Thyroid gland (tissue), 4 donors: ENCODE measurements around the gene NR2F6. TPM values are rescaled to one million over a fixed set of nuclear protein-coding genes. Genes with fewer than 3 reads are reported as not detected.
A peak's percentile ranks its signal among the peaks of the same experiment; 100 is the strongest.

Source experiments
- DNase-seq, 2 donors: peaks; one replicate each; pipeline ENCODE4 v3.0.0-alpha.2; 2019
- H3K27ac ChIP-seq, 3 donors: fragments of 200-600 bp; sonication (generic); 1 replicate in 2 of 3; 2 replicates in 1 of 3; pipeline ENCODE4 v1.5.1; 2016 to 2019; ENCODE audit warnings: mild to moderate bottlenecking in 1 of 3, moderate library complexity in 1 of 3
- H3K27me3 ChIP-seq: fragments of 200-600 bp; sonication (generic); one replicate; pipeline ENCODE4 v1.5.1; 2019
- H3K36me3 ChIP-seq, 2 donors: fragments of 200-600 bp; sonication (generic); one replicate each; pipeline ENCODE4 v1.5.1; 2016 to 2019
- H3K4me1 ChIP-seq, 2 donors: fragments of 200-600 bp; sonication (generic); one replicate each; pipeline ENCODE4 v1.5.1; 2017 to 2019
- H3K4me3 ChIP-seq, 3 donors: fragments of 200-600 bp; sonication (generic); replicated peaks in 1 of 3; 1 replicate in 2 of 3; 2 replicates in 1 of 3; pipeline ENCODE4 v1.5.1; 2016; ENCODE audit warnings: mild to moderate bottlenecking in 1 of 3
- H3K9me3 ChIP-seq: fragments of 200-600 bp; sonication (generic); one replicate; pipeline ENCODE4 v1.5.1; 2017
- CTCF ChIP-seq, 6 experiments: fragments of 200-600 bp in 3 of 6; fragments of 450-650 bp in 3 of 6; sonication (generic) in 3 of 6; IDR thresholded peaks; one replicate each; pipeline ENCODE4 v1.5.1; 2016 to 2019; ENCODE audit warnings: antibody characterized with exemption in 6 of 6, mild to moderate bottlenecking in 2 of 6, inconsistent platforms in 1 of 6, moderate library complexity in 1 of 6
- POLR2A ChIP-seq, 2 donors: fragments of 450-650 bp; IDR thresholded peaks; one replicate each; pipeline ENCODE4 v1.6.1; 2017; ENCODE audit warnings: antibody characterized with exemption in 2 of 2, mild to moderate bottlenecking in 2 of 2, moderate library complexity in 1 of 2
- WGBS, 2 donors: methylation state at CpG; one replicate each; pipeline ENCODE4 v1.1.5; 2017; 5-methylcytosine and 5-hydroxymethylcytosine counted together
- intact Hi-C: fragments of 100-400 bp; cut with DNase I; formaldehyde crosslinking; loops from one replicate; pipeline ENCODE4 v1.15.1; 2023
- total RNA-seq, 4 donors: library from RNA; depleted of rRNA; stranded (reverse); fragments of >200 nt; gene quantifications; one replicate each; pipeline ENCODE4 v1.2.3, GENCODE V29; 2016

The NR2F6 gene
- total RNA-seq, 4 donors from 2014 or later = 66.0 to 117 (median 97.9) TPM

DNA sequence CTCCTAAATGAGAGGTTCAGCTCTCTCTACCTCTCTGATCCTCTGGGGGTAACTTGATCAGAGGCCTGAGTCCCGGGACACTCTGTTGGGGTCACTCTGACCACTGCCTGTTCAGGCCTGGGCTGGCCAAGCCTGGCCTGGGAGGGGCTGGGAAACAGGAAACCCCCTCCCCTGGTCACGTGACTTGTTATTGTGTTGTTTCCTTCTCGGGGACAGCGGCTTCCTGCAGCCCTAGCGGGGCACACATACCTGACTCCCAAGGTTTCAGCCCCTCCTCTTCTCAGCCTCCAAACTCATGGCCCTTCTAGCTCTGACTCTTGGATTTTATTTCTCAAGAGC lies 18.9 kb upstream of the NR2F6 start, which contains the start of gene USHBP1:
Gene USHBP1 (minus strand): TSS at position 105 of the 339 bp plus-strand sequence. CDS start 446 bp downstream, outside the sequence.
- TF ChIP-seq POLR2A (IDR thresholded peaks at IDR 0.05) (peak in 1 of 2 donors; percentile 16), CTCF (IDR thresholded peaks at IDR 0.05) (no peak)
- Histone ChIP-seq H3K27ac (peak within 1 kb of the TSS in 2 of 3 donors; percentile 48 to 76), H3K36me3 (peaks cover 0 to 3% of the 10 kb centered on the region in 2 donors), H3K9me3 (no peaks in the 10 kb centered on the region), H3K4me1 (peaks cover 5% of the 10 kb centered on the region in 2 donors), H3K27me3 (no peaks in the 10 kb centered on the region), H3K4me3 (peak within 1 kb of the TSS in 1 of 3 donors; percentile 24)
- DNase-seq = peak; percentile 16 to 22
- intact Hi-C loops = loop anchor here (10.0 kb wide), 1 partner anchor 50 kb away; the partner anchor contains the start of gene USE1
- 36% methylated on average over 5 of the region's 5 CpGs for WGBS, 2 donors

- TF ChIP-seq CTCF (IDR thresholded peaks at IDR 0.05) (no peak), POLR2A (IDR thresholded peaks at IDR 0.05) (no peak)
- H3K4me1 ChIP-seq = peaks cover 5% of the 10 kb centered on the region in 2 donors
- H3K36me3 ChIP-seq = no peaks in the 10 kb centered on the region
- no peaks in the 10 kb centered on the region for H3K9me3 ChIP-seq
- no peaks in the 10 kb centered on the region for H3K27me3 ChIP-seq
- H3K27ac ChIP-seq = peak overlapping the region in 2 of 3 donors; percentile 48 to 76
- no peak for DNase-seq
- intact Hi-C loops = loop anchor here (10.0 kb wide), 1 partner anchor 49 kb away; the partner anchor contains the start of gene USE1
- H3K4me3 ChIP-seq = peak overlapping the region in 1 of 3 donors; percentile 24
- WGBS, 2 donors = 80 to 83% methylated on average over 20 to 23 of the region's 23 CpGs
Observed at GRCh38 chr19:17263712-17264640, 18.3 kb upstream of the NR2F6 start.

DNA sequence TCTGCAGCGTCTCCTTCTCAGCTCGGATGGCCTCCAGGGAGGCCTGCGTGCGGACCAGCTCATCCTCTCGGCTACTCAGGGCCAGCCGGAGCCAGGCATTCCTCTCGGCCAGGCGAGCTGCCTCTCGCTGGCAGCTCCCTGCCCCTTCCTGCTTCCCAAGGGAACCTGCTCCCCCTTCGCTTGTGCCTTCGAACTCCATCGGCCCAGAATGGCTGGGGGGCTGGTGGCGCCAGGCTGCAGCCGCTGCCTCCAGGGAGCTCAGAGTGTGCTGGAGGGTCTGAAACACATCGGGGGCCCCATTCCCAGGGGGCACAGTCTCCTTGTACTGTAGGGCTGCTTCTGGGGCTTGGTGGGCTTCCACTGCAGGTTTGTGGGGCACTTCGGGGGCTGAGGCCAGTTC lies 16.8 kb upstream of the NR2F6 start:
- no peak for DNase-seq
- Histone ChIP-seq H3K4me1 (no peaks in the 10 kb centered on the region), H3K9me3 (no peaks in the 10 kb centered on the region), H3K4me3 (no peak overlapping the region), H3K36me3 (no peaks in the 10 kb centered on the region), H3K27me3 (no peaks in the 10 kb centered on the region), H3K27ac (no peak overlapping the region)
- intact Hi-C loops = loop anchor here (10.0 kb wide), 1 partner anchor 48 kb away; the partner anchor contains the start of gene USE1
- no peak for TF ChIP-seq CTCF (IDR thresholded peaks at IDR 0.05)
- TF ChIP-seq POLR2A (IDR thresholded peaks at IDR 0.05) = no peak
- WGBS, 2 donors = 56 to 76% methylated on average over 11 to 16 of the region's 16 CpGs

DNA sequence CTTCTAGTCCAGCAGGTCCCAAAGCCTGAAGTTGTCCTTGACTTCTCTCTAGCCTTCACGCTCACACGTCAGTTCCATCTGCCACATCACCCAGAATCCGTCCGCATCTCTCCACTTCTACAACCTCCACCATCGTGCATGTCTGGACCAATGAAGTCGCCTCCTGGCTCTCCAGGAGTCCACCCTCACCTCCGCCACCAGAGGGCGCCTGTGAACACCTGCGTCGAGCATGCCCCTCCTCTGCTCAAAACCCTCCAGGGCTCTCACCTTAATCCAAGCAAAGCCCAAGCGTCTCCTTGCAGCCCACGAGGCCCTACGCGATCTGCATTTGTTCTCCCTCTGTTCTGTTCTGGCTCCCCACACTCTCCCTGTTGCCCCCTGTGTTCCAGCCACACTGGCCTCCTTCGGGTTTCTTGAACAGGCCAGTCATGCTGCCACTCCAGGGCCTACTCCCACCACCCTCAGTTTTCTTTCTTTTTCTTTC lies 15.2 kb upstream of the NR2F6 start:
- Histone ChIP-seq H3K9me3 (no peaks in the 10 kb centered on the region), H3K36me3 (no peaks in the 10 kb centered on the region), H3K4me1 (no peaks in the 10 kb centered on the region), H3K27ac (no peak overlapping the region), H3K27me3 (no peaks in the 10 kb centered on the region), H3K4me3 (no peak overlapping the region)
- intact Hi-C loops = loop anchor here (10.0 kb wide), 1 partner anchor 46 kb away; the partner anchor contains the start of gene USE1
- TF ChIP-seq POLR2A (IDR thresholded peaks at IDR 0.05) (no peak), CTCF (IDR thresholded peaks at IDR 0.05) (peak; percentile 66 to 90 (median 88))
- 18 to 19% methylated on average over 15 of the region's 15 CpGs for WGBS, 2 donors
- peak; percentile 79 to 88 for DNase-seq
